ENCODE results near the gene KRT71.

- TF ChIP-seq CTCF (IDR thresholded peaks at IDR 0.05; ENCODE audit: low read length) = no peak
- TF ChIP-seq EZH2 (IDR thresholded peaks at IDR 0.05; ENCODE audit: borderline replicate concordance, low read length) = no peak
Measured at GRCh38 chr12:52501490-52501889, 51.5 kb downstream of the KRT71 start.

Measured in OCI-LY1 (cell line).